H1 (cell line): Measurements from ENCODE around the gene CPM. TPM values are rescaled to one million over a fixed set of nuclear protein-coding genes. Genes with fewer than 3 reads are reported as not detected.

Experiments used
- CREB1 ChIP-seq: IDR thresholded peaks from 2 replicates; pipeline ENCODE4 v1.6.1; 2012; ENCODE audit warnings: inconsistent platforms
- POLR2A ChIP-seq, 2 experiments: IDR thresholded peaks; 1 replicate in 1 of 2; 2 replicates in 1 of 2; pipeline ENCODE4 v1.6.1; 2011; ENCODE audit warnings: low read depth in 2 of 2, low read length in 2 of 2, mild to moderate bottlenecking in 2 of 2; ENCODE audit errors: control extremely low read depth in 1 of 2
- TEAD4 ChIP-seq: IDR thresholded peaks from 2 replicates; pipeline ENCODE4 v1.6.1; 2012; ENCODE audit warnings: low read depth, low read length, inconsistent platforms, mixed read lengths
- polyA plus RNA-seq, 7 experiments: library from polyadenylated mRNA; depleted of rRNA in 3 of 7; stranded (reverse) in 5 of 7; unstranded in 2 of 7; fragments of >200 nt in 5 of 7; fragments of 200-250 nt in 2 of 7; gene quantifications; 1 replicate in 5 of 7; 2 replicates in 1 of 7; 4 replicates in 1 of 7; pipeline versions ENCODE4 v1.2.1 to v1.2.3, GENCODE V29; 2011 to 2013; ENCODE audit warnings: missing spikeins in 2 of 7, mixed read lengths in 2 of 7
- total RNA-seq: library from RNA; stranded (reverse); fragmentation: NEBNext Ultra II Directional; extraction: Animal tissue kit (Norgen Biotek cat#: 25700); gene quantifications from 2 replicates; pipeline ENCODE4 v1.2.1, GENCODE V29; 2021
- TF ChIP-seq, protein P1 (sequence below): IDR thresholded peaks from 2 replicates; pipeline ENCODE4 v1.6.1; 2012; ENCODE audit warnings: low read length, inconsistent platforms

CPM gene
- total and polyA plus RNA-seq, 2 of the 8 experiments (the other 6 are each of a cell fraction or from before 2014, with no cell fraction given) = 0.33 to 3.1 TPM

DNA sequence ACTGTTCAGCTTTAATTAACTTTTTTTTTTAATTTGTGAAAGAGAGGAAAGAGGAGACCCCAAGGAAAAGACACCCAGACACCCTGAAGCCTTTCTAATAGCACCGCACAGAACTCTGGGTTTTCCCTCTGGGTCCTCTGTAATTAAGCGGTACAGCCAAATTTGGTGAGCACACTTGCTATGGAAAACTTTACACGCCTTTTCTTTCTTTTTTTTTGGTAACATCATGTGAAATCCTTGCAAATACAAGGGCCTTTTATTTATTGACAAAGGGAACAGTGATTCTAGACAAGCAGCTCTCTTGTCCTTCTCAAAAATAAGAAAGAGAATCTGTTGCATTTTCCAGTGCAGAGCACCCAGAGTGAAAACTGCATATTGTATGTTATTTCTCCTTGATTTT, 44.4 kb upstream of the CPM start (continued):
- TF ChIP-seq, protein P1, sequence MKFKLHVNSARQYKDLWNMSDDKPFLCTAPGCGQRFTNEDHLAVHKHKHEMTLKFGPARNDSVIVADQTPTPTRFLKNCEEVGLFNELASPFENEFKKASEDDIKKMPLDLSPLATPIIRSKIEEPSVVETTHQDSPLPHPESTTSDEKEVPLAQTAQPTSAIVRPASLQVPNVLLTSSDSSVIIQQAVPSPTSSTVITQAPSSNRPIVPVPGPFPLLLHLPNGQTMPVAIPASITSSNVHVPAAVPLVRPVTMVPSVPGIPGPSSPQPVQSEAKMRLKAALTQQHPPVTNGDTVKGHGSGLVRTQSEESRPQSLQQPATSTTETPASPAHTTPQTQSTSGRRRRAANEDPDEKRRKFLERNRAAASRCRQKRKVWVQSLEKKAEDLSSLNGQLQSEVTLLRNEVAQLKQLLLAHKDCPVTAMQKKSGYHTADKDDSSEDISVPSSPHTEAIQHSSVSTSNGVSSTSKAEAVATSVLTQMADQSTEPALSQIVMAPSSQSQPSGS = no peak
- no peak for TF ChIP-seq TEAD4
- TF ChIP-seq POLR2A (IDR thresholded peaks at IDR 0.05; ENCODE audit: control extremely low read depth in 1 of 2, low read depth in 2 of 2, low read length in 2 of 2) = no peak
- no peak for TF ChIP-seq CREB1
